ENCODE results near the gene CORO2B.

DNA sequence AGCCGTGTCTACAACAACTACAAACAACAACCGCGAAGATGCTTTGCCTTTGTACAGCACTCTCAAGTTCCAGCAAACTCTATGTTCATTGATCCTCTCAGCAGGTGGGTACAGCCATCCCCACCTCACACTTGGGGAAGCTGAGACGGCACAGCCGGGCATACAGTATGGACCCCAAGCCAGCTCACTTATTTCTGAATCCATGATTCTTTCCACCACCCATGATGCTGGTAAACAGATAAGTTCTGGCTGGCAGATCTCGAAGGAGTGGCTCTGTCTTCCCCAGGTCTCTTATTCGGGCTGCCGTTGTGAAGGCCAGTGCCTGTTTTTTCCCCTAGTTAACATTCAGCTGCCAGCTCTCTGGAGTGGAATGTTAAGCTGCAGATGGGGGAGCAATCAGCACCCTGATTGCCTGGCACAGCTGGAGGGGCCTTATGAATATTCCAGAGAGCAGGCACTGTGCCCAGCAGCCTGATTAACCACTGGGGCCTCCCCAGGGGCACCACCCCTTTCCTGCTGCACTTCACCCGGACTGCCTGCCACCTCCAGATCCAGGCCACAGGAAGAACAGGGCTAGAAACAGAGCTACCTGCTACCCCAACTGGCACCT lies 73.2 kb downstream of the CORO2B start:
- TF ChIP-seq, protein P1, sequence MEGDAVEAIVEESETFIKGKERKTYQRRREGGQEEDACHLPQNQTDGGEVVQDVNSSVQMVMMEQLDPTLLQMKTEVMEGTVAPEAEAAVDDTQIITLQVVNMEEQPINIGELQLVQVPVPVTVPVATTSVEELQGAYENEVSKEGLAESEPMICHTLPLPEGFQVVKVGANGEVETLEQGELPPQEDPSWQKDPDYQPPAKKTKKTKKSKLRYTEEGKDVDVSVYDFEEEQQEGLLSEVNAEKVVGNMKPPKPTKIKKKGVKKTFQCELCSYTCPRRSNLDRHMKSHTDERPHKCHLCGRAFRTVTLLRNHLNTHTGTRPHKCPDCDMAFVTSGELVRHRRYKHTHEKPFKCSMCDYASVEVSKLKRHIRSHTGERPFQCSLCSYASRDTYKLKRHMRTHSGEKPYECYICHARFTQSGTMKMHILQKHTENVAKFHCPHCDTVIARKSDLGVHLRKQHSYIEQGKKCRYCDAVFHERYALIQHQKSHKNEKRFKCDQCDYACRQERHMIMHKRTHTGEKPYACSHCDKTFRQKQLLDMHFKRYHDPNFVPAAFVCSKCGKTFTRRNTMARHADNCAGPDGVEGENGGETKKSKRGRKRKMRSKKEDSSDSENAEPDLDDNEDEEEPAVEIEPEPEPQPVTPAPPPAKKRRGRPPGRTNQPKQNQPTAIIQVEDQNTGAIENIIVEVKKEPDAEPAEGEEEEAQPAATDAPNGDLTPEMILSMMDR (IDR thresholded peaks at IDR 0.05): no peak
- no peak for TF ChIP-seq POLR2A (IDR thresholded peaks at IDR 0.05)

All from thyroid gland (tissue), 4 donors.